CD4-positive, alpha-beta T cell treated with Interferon gamma for 1 hour (primary cell): Measurements from ENCODE around the gene FHIT.
"Not testable (repeated sequence)": the region's sequence is repeated elsewhere in the genome, so short reads cannot be mapped to it uniquely, and the experiment has no call there.

Experiments
- DNase-seq: peaks from one replicate; pipeline ENCODE4 v3.0.0-alpha.2; 2020

The FHIT gene

DNA sequence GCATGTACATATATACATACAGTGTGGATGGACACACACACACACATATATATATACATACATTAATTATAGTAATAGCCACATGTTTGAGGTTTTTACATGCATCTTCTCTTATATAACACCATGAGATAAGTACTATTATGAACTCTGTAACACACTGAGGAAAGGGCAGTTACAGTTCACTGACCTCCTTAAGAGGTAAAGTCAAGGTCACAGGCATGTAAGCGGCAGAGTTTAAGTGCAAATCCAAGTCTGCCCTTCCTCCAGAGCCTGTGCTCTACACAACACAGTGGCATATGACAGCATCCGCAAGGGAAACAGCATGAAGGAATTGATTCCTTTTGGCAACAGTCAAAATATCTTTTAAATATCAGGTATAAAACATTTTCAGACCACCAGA is 26.4 kb downstream of the FHIT start:
- no peak for DNase-seq

DNA sequence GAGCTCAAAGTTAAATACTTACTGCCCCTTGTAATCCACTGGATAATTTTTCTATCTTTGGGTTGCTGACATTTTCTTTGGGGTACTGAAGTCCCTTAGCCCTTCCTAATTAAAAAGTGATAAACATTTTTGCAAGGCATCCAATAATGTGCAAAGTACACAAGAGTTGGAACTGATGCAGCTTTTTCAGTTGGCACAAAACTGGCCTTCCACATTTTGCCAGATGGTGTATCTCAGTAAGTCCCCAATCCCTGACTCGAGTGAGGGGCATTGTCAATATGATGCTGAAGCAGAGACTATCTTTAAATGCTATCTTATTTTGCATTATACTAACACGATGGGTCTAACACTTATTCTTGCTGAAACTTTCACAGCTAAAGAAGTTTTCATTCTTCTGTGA is 27.8 kb downstream of the FHIT start:
- DNase-seq: no peak

DNA sequence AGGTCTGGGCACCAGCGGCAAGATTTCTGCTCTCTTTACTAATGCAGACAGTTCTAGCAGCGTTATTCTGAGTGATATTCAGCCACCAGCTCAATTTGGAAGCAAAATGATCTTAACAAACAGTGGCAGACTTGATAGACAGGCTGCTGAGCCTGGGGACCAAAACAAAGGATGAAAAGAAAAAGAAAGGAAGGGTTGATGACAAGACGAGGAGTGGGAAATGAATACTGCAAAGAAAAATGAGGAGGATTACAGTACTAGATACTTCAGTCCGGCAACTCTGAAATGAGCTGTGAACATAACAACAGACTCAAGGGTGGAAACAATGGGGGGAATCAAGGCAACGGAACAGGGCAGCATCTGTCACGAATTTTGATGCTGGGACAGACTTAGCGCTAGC is 28.8 kb downstream of the FHIT start:
- DNase-seq: no peak

DNA sequence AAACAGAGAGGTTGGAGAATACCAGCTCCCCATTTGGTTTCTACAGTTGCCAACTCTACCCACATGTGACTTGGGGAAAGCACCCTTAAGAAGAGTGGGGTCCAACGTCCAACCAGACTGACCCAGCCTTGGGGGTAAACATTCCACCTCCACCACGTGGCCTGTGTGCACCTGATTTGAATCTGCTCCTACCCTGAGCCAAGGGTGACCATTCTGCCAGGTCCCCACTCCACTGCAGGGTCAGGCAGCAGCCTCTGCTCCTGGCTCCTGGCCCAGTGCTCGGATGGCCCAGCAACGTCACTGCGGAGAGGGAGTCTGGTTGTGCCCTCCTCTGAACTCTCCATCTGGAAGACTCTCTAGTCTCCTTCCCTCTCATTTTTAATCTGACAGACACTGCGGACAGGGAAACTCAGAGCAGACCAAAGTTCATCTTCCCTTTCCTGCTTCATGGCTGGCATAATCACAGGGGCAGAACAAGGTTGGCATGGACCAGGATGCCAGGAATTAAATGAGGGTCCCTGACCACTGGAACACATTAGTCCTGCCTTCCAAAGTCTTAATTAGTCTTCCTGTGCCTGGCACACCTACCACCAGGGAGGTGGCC is 29.4 kb downstream of the FHIT start:
- no peak for DNase-seq

DNA sequence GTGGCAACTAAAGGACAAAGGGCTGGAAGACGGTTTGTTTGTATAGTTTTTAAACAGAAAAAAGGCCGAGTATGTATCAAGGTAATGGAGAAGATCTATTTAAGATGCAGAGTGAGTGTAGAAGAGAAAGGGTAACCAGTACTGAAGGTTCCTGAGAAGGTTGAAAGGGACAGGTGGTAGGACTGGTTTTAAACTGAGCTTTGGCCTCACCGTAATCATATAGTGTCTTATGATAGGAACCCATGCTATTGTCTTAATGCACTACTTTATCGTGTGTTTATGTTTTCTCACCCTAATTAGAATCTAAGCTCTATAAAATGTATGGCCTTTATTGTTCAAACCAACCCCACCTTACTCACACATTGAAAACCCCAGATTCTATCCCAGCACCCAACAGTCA is 32.7 kb downstream of the FHIT start:
- no peak for DNase-seq

DNA sequence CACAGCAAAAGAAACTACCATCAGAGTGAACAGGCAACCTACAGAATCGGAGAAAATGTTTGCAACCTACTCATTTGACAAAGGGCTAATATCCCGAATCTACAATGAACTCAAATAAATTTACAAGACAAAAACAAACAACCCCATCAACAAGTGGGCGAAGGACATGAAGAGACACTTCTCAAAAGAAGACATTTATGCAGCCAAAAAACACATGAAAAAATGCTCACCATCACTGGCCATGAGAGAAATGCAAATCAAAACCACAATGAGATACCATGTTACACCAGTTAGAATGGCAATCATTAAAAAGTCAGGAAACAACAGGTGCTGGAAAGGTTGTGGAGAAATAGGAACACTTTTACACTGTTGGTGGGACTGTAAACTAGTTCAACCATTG is 35.1 kb downstream of the FHIT start:
- DNase-seq: not testable (repeated sequence)

DNA sequence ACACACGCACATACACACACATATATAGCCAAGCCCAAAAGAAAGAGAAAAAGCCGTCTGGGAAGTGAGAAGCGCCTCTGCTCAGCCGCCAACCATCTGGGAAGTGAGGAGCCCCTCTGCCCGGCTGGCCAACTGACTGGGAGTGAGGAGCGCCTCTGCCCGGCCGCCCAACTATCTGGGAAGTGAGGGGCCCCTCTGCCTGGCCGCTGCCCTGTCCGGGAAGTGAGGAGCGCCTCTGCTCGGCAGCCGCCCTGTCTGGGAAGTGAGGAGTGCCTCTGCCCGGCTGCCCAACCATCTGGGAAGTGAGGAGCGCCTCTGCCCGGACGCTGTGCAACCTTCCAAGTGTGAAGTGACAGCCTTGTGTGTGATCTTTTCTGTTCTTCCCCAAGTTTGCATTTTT is 49.2 kb downstream of the FHIT start:
- DNase-seq: no peak

DNA sequence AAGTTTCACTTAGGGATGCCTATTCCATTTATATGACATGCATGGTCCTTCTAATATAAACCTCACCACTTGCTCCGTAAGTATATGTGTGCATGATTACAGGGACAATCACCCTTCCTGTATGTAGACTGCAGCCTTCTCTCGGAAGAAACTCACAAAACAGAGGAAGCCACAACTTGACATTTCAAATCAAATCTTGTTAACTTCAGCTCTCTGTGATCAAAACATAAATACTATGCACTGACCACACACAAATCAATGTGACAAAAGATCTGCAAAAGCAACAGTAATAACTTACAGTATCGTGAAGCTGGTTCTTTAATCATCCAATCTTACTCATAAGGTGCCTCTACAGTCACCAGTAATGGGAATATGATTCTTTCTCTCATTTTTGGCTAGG is 50.2 kb downstream of the FHIT start:
- DNase-seq: no peak

DNA sequence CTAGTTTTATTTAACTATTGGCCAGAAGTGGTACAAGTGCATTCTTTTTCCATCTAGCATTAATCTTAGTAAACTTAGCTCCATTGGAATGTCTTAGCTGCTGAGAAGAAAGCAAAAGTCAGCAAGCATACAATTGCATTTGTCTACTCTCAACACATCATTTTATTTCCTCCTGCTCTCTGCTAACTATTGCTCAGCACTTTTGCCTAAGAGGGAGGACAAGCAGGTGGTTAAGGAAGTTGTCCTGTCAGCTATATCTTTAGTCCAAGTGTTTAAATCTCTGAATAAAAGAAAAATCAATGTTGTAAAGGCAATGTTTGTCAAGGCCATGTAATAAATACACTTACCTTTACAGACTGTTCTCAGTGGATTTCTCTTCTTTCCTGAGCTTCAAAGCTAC is 51.0 kb downstream of the FHIT start:
- DNase-seq: no peak

DNA sequence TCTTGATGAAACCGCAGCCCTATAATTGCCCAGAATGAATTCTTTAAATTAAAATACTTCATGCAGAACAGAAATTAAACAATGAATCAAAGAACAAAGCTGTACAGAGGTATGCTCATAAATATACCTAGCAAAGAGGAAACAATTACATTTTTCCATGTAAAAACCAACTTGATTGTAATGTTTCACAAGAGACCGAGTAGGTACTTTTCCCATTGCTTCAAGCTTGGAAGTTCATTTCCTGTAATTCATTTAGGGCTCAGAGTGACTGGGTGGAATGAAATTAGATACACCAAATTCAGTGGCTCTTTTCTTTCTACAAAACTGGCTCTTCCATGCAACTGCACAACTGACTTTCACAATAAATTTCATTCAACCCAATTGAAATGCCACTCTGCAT is 51.4 kb downstream of the FHIT start:
- DNase-seq: no peak

DNA sequence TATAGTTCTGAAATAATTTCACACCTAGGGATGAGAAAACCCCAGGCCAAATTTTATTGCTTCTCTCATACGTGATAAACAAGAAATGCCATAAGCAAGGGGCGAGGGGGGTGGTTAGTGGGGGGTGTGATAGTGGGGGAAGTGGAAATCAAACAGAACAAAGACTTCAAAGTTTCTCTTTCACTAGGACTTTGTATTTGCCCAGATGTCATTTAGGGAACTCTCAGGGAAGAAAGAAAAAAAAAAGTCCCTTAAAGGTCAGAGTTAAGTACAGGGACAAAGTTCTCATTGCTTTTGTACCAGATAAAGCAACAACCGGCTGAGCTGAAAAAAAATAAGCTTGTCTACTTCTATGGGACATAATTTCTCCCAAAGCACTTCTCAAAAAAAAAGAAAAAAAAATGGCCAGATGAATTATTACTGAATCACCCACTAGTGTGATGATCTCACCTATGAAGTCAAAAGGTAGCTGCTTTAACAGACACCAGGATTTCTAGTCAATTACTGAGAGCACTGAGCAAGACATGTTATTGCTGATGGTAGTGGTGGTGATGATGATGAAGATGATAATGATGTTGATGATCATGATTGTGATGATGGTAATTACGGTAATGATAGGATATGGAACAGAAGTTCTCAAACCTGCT is 56.2 kb downstream of the FHIT start:
- DNase-seq: no peak

DNA sequence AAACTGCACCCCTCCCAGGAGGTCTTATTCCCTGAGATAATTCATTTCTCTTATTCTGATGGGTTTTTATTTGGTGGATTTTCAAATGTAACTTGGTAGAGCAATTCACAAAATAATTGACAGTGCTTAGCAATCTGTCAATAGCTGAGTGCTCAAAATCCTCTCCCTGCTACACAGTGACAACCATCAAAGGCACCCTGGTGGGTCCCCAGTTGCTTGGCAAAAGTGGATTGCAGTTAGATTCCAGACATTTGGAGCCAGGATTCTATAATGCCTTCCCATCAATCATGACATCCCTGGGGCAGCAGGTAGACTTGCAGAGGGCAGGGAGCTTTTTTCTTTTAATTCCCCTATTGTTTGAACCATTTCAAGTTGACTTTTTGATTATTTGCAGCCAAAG is 59.0 kb downstream of the FHIT start:
- DNase-seq: no peak

DNA sequence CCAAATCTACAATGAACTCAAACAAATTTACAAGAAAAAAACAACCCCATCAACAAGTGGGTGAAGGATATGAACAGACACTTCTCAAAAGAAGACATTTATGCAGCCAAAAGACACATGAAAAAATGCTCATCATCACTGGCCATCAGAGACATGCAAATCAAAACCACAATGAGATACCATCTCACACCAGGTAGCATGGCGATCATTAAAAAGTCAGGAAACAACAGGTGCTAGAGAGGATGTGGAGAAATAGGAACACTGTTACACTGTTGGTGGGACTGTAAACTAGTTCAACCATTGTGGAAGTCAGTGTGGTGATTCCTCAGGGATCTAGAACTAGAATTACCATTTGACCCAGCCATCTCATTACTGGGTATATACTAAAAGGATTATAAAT is 61.0 kb downstream of the FHIT start:
- not testable (repeated sequence) for DNase-seq

DNA sequence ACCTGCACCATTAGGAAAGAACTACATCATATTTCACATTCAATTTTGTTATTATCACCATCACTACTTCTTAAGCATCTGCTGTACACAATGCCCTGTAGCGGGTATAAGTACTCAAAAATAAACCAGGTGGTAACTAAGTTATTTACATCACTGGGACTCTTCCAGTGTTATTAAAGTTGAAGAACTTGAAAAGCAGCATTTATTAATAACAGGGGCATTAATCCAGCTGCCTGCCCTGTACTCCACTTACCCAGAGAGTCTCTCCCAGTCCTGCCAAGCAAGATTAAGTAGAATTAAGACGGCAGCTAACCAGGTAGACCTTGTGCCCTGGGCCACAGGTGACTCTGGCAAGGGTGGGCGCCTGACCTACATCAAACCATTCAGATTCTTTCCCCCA is 65.2 kb downstream of the FHIT start:
- no peak for DNase-seq

DNA sequence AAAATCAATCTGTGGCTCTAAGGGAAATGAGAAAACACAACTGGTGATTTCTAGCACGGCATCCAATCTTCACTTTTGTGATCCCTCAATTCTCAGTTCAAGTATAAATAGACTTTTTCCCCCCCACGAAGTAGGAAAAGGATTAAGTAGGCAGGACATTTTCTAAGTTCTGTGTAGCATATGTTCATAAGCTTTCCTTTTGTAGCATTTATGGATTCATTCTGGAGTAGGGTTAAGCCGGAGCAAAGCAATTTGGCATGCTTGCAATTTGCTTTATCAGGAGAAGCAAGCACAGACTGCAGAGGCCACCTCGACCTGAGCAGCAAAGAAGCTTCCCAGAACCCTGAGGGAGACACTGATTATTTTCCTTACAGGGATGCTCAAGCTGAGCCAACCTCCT is 66.3 kb downstream of the FHIT start:
- no peak for DNase-seq

DNA sequence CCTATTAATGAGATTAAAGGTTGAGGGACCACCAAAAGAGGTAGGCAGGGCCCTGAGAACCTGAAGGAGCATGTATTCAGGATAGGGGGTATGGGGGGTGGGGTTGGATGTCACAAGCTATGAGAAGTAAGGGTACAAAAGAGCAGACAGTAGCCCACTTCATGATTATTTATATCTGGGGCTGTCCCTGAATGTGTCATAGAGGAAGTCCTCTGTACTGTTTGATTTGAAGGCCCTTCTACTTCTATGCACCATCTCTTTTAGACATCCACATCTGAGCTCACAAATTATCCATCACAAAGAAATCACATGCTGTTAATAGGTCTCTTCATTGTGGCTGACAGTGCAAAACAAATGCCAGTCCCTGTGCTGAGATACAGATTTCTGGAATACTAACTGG is 68.6 kb downstream of the FHIT start:
- DNase-seq: no peak

DNA sequence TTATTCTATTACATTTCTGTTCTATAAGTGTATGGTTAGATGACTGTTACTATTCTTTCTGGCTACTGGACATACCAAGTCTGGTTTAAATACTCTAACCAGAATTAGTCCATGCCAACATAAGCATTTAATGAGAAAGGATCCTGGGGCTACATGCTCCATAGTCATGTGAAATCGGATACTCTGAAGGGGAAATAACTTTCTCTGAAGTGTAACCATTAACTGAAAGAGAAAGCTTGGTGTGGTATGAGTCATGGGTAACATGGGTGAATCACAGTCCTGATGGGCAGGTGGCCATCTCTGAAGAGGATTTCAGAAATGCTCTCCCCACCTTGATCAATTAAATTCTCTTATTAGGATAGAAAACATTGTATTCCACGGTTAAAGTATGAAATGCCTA is 69.4 kb downstream of the FHIT start:
- DNase-seq: no peak

DNA sequence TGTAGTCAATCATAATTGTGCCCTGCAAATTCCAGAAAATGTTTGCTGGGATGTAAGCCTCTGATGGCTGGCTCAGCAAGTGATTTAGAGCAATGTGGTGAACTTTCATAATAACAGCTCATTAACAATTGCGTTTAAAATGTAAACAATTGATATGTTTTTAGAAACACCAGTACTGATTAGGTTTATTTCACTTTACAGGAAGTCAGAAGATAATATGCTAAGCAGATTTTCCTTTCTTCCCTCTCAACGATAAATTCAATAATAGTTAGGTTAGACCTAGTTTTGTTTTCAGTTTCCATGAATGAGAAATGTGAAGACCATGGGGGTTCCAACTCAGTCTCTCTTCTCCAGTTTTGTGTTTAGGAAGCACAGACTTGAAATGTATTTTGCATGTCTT is 71.0 kb downstream of the FHIT start:
- DNase-seq: no peak

DNA sequence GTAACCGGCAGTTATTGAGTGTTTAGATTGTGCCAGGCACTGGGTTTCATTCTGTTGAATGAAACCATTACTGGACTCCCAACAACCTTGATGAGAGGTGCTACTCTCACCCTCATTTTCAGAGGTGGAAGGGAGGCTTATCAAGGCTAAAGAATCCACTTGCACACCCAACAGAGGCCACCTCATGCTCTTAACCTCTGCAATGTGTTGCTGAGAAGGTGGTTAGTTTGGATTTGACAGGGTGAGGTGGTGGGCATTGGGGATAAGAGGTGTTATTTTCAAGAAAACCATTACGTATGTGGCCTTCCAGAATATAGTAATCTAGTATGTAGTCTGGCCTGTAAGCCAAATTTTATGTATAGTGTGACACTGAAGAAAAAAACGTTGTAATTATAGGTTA is 73.1 kb downstream of the FHIT start:
- no peak for DNase-seq

DNA sequence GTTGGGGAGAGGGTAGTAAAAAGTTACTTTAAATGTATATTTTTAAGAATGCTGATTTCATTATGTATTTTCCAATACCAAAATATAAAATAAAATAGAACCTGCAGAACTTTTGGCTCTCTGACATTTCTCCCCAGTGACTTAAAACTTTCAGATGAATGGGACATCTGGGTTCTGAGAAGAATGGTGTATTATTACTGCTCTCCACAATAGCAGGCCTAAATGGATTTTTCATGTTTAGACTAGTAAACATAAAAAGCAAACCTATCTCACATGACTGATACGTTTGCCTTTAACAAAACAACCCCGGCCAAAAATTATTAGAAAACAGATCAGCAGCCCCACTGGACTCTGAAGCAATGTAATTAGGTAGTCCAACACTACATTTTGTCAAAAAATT is 73.8 kb downstream of the FHIT start:
- DNase-seq: no peak

DNA sequence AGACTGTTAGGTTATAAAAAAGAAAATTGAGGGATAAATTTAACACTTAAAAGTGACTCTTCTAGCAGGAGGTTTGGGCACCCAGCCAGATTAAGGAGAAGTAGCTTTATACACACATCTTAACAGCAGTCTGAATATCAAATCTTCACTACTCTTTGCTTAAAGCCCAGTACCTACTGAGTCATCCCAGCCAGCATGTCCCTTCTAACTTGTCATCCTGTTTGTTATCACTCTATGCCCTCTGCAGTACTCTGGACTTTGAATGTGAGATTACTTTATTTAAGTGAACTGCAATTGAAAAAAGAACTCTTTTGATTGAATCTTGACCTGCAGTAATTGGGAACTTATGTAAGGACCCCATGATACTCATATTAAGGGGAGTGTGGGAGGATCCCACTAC is 77.6 kb downstream of the FHIT start:
- no peak for DNase-seq

DNA sequence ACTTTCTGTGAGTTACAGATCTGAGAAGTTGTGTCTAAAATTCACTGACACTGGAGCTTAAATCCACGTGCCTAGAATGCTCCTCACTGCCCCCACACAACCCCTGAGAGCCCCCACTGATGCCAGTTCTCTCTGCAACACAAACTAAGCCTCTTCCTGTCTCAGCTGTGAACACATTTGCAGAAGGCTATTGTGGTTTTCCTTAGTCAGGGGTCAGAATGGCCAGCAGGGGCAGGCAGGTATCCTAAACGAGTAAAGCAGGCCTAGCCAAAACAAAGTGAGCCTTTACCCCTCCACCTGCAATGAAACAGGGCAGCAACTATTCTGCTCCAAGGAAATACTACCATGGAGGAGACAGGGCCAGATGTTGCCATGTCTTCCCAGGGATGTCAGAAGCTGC is 78.6 kb downstream of the FHIT start:
- no peak for DNase-seq

DNA sequence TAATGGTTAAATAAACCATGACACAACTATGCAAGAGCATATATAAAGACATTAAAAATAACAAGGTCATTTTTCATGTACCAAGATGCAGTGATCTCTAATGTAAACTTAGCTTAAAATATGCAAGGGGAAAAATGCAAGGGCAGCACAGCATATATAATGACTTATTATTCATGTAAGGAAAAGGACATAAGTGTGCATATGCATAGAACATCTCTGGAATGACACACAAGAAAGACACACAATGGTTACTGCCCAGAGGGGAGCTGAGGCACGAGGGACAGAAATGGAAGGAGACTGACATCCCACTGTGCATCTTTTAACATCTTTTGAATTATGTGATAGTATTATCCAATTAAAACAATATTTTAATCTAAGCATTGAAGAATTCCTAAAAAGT is 79.0 kb downstream of the FHIT start:
- DNase-seq: no peak

DNA sequence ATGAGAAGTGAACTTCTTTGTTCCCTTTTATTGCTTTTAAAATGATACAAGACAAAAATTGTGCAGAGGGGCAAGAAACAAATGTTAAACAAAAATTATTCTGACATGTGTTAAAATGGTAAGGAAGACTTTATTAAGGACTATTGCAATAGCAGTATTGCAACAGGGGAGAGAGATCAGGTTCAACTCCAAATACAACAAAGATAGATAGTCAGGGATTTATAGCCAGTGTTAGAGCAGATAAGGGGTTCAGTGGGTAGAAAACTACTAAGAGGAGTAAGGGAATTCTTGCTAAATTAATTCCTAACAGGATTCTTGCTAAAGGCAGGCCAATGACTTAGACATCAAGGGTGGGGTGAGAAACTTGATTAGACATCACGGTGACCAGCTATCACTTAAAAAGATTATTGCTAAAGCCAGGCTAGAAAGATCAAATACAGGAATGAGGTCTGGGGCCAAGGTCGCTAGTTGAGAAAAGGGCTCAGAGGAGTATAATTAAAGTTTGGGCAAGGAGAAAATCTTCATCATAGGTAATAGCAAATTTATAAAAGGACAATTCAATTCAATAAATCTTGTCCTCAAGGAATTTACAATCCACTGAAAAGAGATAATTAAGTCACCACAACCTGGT is 81.5 kb downstream of the FHIT start:
- DNase-seq: no peak

DNA sequence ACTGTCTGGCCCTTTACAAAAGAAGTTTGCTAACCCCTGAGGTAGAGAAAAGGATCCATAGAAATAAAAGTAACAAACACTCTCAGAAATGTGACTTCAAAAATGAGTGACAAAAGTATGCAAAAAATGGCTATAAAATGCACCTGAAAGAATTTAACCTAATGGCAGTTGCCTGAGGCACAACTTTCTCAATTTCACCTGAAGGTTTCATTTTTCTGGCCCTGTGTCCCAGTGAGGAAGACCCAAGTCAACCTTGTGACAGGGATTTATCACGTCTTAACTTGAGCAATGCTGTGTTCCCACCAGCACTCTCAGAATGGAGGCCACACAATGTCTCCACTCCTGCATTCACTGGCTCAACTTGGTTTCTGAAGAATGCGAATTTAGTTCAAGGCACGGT is 83.0 kb downstream of the FHIT start:
- DNase-seq: no peak
